Activated naive CD8-positive, alpha-beta T cell treated with anti-CD3 and anti-CD28 coated beads for 36 hours (primary cell): ENCODE data around the gene CCDC159. TPM values are rescaled to one million over a fixed set of nuclear protein-coding genes. Genes with fewer than 3 reads are reported as not detected.
A peak's percentile ranks its signal among the peaks of the same experiment; 100 is the strongest.
"Not testable (repeated sequence)": the region's sequence is repeated elsewhere in the genome, so short reads cannot be mapped to it uniquely, and the experiment has no call there.

ENCODE experiments used
- DNase-seq: peaks from one replicate; pipeline ENCODE4 v3.0.0; 2021
- H3K27ac Mint-ChIP-seq: one replicate; pipeline ENCODE4 v1.8.0; 2022; ENCODE audit warnings: mild to moderate bottlenecking, moderate library complexity, mixed read lengths
- H3K27me3 Mint-ChIP-seq: one replicate; pipeline ENCODE4 v1.8.0; 2022; ENCODE audit warnings: mild to moderate bottlenecking, mixed read lengths
- H3K36me3 Mint-ChIP-seq: one replicate; pipeline ENCODE4 v1.8.0; 2021; ENCODE audit warnings: mild to moderate bottlenecking, mixed read lengths
- H3K4me1 Mint-ChIP-seq: one replicate; pipeline ENCODE4 v1.8.0; 2021; ENCODE audit warnings: mixed read lengths
- H3K4me3 Mint-ChIP-seq: one replicate; pipeline ENCODE4 v1.8.0; 2022; ENCODE audit warnings: mild to moderate bottlenecking, moderate library complexity, mixed read lengths
- H3K9me3 Mint-ChIP-seq: one replicate; pipeline ENCODE4 v1.8.0; 2022; ENCODE audit warnings: mixed read lengths
- total RNA-seq, 2 experiments: library from RNA; stranded (reverse); gene quantifications; one replicate each; pipeline ENCODE4 v1.2.3, GENCODE V29; 2021

CCDC159 gene
- 1 to 10 TPM; 6.9 to 8.3 TPM for total RNA-seq

- Mint-ChIP-seq H3K9me3 (peaks cover 10% of the 10 kb centered on the region), H3K4me1 (peaks cover 26% of the 10 kb centered on the region), H3K27ac (peak within 1 kb of the TSS; percentile 91), H3K27me3 (no peaks in the 10 kb centered on the region), H3K36me3 (peaks cover 10% of the 10 kb centered on the region), H3K4me3 (peak within 1 kb of the TSS; percentile 96)
- peak; percentile 97 for DNase-seq
Measured at GRCh38 chr19:11346104-11346940, at the start of gene CCDC159, which contains the start of gene TMEM205. TSS of gene CCDC159 (plus strand) at chr19:11346519. CDS start at chr19:11346607, 88 bp downstream. TSS of gene TMEM205 (minus strand) at chr19:11346268. CDS start at chr19:11345619, 649 bp downstream.

GRCh38 chr19:11299946-11300810 lies 46.1 kb upstream of the CCDC159 start:
- H3K4me1 Mint-ChIP-seq = no peaks in the 10 kb centered on the region
- peaks cover 9% of the 10 kb centered on the region for H3K27me3 Mint-ChIP-seq
- H3K27ac Mint-ChIP-seq = no peak overlapping the region
- no peak for DNase-seq
- H3K9me3 Mint-ChIP-seq = no peaks in the 10 kb centered on the region
- no peak overlapping the region for H3K4me3 Mint-ChIP-seq
- H3K36me3 Mint-ChIP-seq = no peaks in the 10 kb centered on the region

- peaks cover 5% of the 10 kb centered on the region for H3K27me3 Mint-ChIP-seq
- no peak overlapping the region for H3K27ac Mint-ChIP-seq
- no peaks in the 10 kb centered on the region for H3K36me3 Mint-ChIP-seq
- H3K4me1 Mint-ChIP-seq = no peaks in the 10 kb centered on the region
- no peak for DNase-seq
- H3K9me3 Mint-ChIP-seq = no peaks in the 10 kb centered on the region
- H3K4me3 Mint-ChIP-seq = no peak overlapping the region
Measured at GRCh38 chr19:11300811-11301120, 45.6 kb upstream of the CCDC159 start.

- no peak for DNase-seq
- Mint-ChIP-seq H3K36me3 (no peaks in the 10 kb centered on the region), H3K27ac (no peak overlapping the region), H3K27me3 (peaks cover under 1% of the 10 kb centered on the region), H3K9me3 (no peaks in the 10 kb centered on the region), H3K4me3 (no peak overlapping the region), H3K4me1 (no peaks in the 10 kb centered on the region)
Measured at GRCh38 chr19:11304936-11305335, 41.4 kb upstream of the CCDC159 start.

- no peak overlapping the region for H3K4me3 Mint-ChIP-seq
- no peak overlapping the region for H3K27ac Mint-ChIP-seq
- no peaks in the 10 kb centered on the region for H3K9me3 Mint-ChIP-seq
- peaks cover 8% of the 10 kb centered on the region for H3K27me3 Mint-ChIP-seq
- H3K36me3 Mint-ChIP-seq = no peaks in the 10 kb centered on the region
- no peak for DNase-seq
- no peaks in the 10 kb centered on the region for H3K4me1 Mint-ChIP-seq
Measured at GRCh38 chr19:11306337-11306736, 40.0 kb upstream of the CCDC159 start.

GRCh38 chr19:11320278-11320995 lies 25.9 kb upstream of the CCDC159 start:
- H3K9me3 Mint-ChIP-seq, H3K36me3 Mint-ChIP-seq, DNase-seq, H3K27ac Mint-ChIP-seq, H3K4me3 Mint-ChIP-seq: not testable (repeated sequence)
- Mint-ChIP-seq H3K27me3 (peaks cover 45% of the 10 kb centered on the region), H3K4me1 (peaks cover 20% of the 10 kb centered on the region)

- Mint-ChIP-seq H3K27me3 (peaks cover 45% of the 10 kb centered on the region), H3K27ac (no peak overlapping the region), H3K36me3 (no peaks in the 10 kb centered on the region), H3K4me3 (no peak overlapping the region), H3K4me1 (peaks cover 20% of the 10 kb centered on the region), H3K9me3 (no peaks in the 10 kb centered on the region)
- no peak for DNase-seq
Measured at GRCh38 chr19:11321191-11322126, 24.9 kb upstream of the CCDC159 start.

GRCh38 chr19:11322269-11323024 lies 23.9 kb upstream of the CCDC159 start:
- DNase-seq = no peak
- Mint-ChIP-seq H3K9me3 (no peaks in the 10 kb centered on the region), H3K4me3 (no peak overlapping the region), H3K27ac (no peak overlapping the region), H3K27me3 (peaks cover 39% of the 10 kb centered on the region), H3K36me3 (no peaks in the 10 kb centered on the region), H3K4me1 (peaks cover 20% of the 10 kb centered on the region)

- Mint-ChIP-seq H3K9me3 (no peaks in the 10 kb centered on the region), H3K27ac (peak overlapping the region; percentile 73), H3K4me1 (peaks cover 20% of the 10 kb centered on the region), H3K36me3 (no peaks in the 10 kb centered on the region), H3K27me3 (peaks cover 29% of the 10 kb centered on the region), H3K4me3 (peak overlapping the region; percentile 47)
- DNase-seq = no peak
Measured at GRCh38 chr19:11323601-11324078, 22.7 kb upstream of the CCDC159 start.

GRCh38 chr19:11324079-11324661 lies 22.1 kb upstream of the CCDC159 start:
- no peaks in the 10 kb centered on the region for H3K36me3 Mint-ChIP-seq
- peak overlapping the region; percentile 73 for H3K27ac Mint-ChIP-seq
- peak overlapping the region; percentile 47 for H3K4me3 Mint-ChIP-seq
- no peaks in the 10 kb centered on the region for H3K9me3 Mint-ChIP-seq
- DNase-seq = peak; percentile 31
- H3K4me1 Mint-ChIP-seq = peaks cover 20% of the 10 kb centered on the region
- H3K27me3 Mint-ChIP-seq = peaks cover 24% of the 10 kb centered on the region

GRCh38 chr19:11324748-11325389 lies 21.4 kb upstream of the CCDC159 start:
- Mint-ChIP-seq H3K4me1 (peaks cover 20% of the 10 kb centered on the region), H3K4me3 (peak overlapping the region; percentile 7), H3K36me3 (no peaks in the 10 kb centered on the region), H3K9me3 (no peaks in the 10 kb centered on the region), H3K27me3 (peaks cover 19% of the 10 kb centered on the region), H3K27ac (peak overlapping the region; percentile 73)
- DNase-seq = no peak

GRCh38 chr19:11325544-11325943 lies 20.8 kb upstream of the CCDC159 start:
- no peaks in the 10 kb centered on the region for H3K36me3 Mint-ChIP-seq
- H3K9me3 Mint-ChIP-seq = no peaks in the 10 kb centered on the region
- H3K27ac Mint-ChIP-seq = no peak overlapping the region
- peaks cover 17% of the 10 kb centered on the region for H3K27me3 Mint-ChIP-seq
- no peak for DNase-seq
- H3K4me1 Mint-ChIP-seq = peaks cover 19% of the 10 kb centered on the region
- H3K4me3 Mint-ChIP-seq = no peak overlapping the region

- no peaks in the 10 kb centered on the region for H3K27me3 Mint-ChIP-seq
- no peak overlapping the region for H3K27ac Mint-ChIP-seq
- H3K4me1 Mint-ChIP-seq = no peaks in the 10 kb centered on the region
- H3K36me3 Mint-ChIP-seq = peaks cover 7% of the 10 kb centered on the region
- H3K9me3 Mint-ChIP-seq = no peaks in the 10 kb centered on the region
- no peak overlapping the region for H3K4me3 Mint-ChIP-seq
- no peak for DNase-seq
Measured at GRCh38 chr19:11330127-11330526, 16.2 kb upstream of the CCDC159 start.
